DND-41 (cell line): ENCODE results near the gene TSPYL2.
A peak's percentile ranks its signal among the peaks of the same experiment; 100 is the strongest.

Experiments
- ATAC-seq: fragments of 200-7000 bp; cut with Tn5 transposase; 3 replicates; pipeline ENCODE4 v1.9.1; 2021; ENCODE audit warnings: low read depth; ENCODE audit not compliant: insufficient read depth
- DNase-seq: peaks from one replicate; pipeline ENCODE4 v3.0.0-alpha.2; 2020
- H2AFZ ChIP-seq: 2 replicates; pipeline ENCODE4 v1.6.0; 2012; ENCODE audit warnings: low read depth, low read length
- H3K27ac ChIP-seq: 2 replicates; pipeline ENCODE4 v1.5.1; 2012; ENCODE audit warnings: low read length, inconsistent platforms
- H3K27me3 ChIP-seq: fragments of 200-600 bp; sonication (generic); 2 replicates; pipeline ENCODE4 v1.6.0; 2012; ENCODE audit warnings: low read length, mild to moderate bottlenecking, inconsistent platforms; ENCODE audit not compliant: insufficient read depth, poor library complexity
- H3K36me3 ChIP-seq: 2 replicates; pipeline ENCODE4 v1.5.1; 2012; ENCODE audit warnings: low read length, inconsistent platforms; ENCODE audit not compliant: insufficient read depth
- H3K4me1 ChIP-seq: 2 replicates; pipeline ENCODE4 v1.5.1; 2012; ENCODE audit warnings: mild to moderate bottlenecking, low read length; ENCODE audit not compliant: insufficient read depth
- H3K4me2 ChIP-seq: 2 replicates; pipeline ENCODE4 v1.6.0; 2012; ENCODE audit warnings: mild to moderate bottlenecking, moderate library complexity, low read length, inconsistent platforms; ENCODE audit not compliant: insufficient read depth
- H3K4me3 ChIP-seq, 2 experiments: fragments of 200-600 bp in 1 of 2; shearing (Covaris generic) in 1 of 2; 2 replicates each; pipeline ENCODE4 v1.5.1; 2012 to 2016; ENCODE audit warnings: inconsistent platforms in 2 of 2, low read length in 2 of 2, mild to moderate bottlenecking in 2 of 2, low read depth in 1 of 2, moderate library complexity in 1 of 2
- H3K79me2 ChIP-seq: 2 replicates; pipeline ENCODE4 v1.6.0; 2012; ENCODE audit warnings: low read length, inconsistent platforms; ENCODE audit not compliant: insufficient read depth
- H3K9ac ChIP-seq: 2 replicates; pipeline ENCODE4 v1.6.0; 2012; ENCODE audit warnings: low read depth, mild to moderate bottlenecking, inconsistent platforms, low read length, moderate library complexity
- H3K9me3 ChIP-seq: 2 replicates; pipeline ENCODE4 v1.5.1; 2012; ENCODE audit warnings: low read length, moderate library complexity, mild to moderate bottlenecking, inconsistent platforms; ENCODE audit not compliant: insufficient read depth, severe bottlenecking
- H4K20me1 ChIP-seq: 2 replicates; pipeline ENCODE4 v1.6.0; 2012; ENCODE audit warnings: low read length; ENCODE audit not compliant: insufficient read depth
- EZH2 ChIP-seq: IDR thresholded peaks from 3 replicates; pipeline ENCODE4 v1.6.1; 2012; ENCODE audit warnings: borderline replicate concordance, low read depth, mild to moderate bottlenecking, moderate library complexity, low read length, inconsistent platforms; ENCODE audit not compliant: severe bottlenecking
- TF ChIP-seq, protein P1 (sequence below): IDR thresholded peaks from 2 replicates; pipeline ENCODE4 v1.5.1; 2012; ENCODE audit warnings: borderline replicate concordance, low read length, moderate library complexity, mild to moderate bottlenecking; ENCODE audit not compliant: poor library complexity, severe bottlenecking; ENCODE audit errors: extremely low read depth

Gene TSPYL2

DNA sequence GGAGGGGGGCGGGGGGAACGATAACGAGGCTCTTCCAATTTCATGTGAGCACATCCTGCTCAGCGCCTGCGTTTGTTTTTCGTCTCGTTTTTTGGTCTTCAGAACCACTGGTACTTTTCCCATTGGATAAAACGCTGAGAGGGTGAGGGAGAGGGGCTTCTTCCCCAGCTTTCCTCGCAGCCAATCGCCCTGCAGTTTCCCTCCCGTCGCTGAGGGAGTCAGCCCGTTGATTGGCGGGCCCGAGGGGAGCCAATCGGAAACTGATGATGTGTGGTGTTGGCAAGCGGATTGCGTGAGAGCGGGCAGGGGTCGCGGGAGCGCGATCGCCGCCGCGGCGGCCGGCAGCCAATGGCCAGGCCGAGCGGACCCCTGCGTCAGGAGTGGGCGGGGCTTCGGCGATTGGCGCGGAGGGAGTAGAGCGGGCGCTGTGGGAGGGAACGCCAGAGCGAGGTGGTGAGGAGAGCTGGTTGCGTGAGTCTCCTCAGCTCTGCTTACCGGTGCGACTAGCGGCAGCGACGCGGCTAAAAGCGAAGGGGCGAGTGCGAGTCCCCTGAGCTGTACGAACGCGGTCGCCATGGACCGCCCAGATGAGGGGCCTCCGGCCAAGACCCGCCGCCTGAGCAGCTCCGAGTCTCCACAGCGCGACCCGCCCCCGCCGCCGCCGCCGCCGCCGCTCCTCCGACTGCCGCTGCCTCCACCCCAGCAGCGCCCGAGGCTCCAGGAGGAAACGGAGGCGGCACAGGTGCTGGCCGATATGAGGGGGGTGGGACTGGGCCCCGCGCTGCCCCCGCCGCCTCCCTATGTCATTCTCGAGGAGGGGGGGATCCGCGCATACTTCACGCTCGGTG lies at the start of gene TSPYL2:
TSPYL2 (plus strand) TSS at position 443 of the 848 bp plus-strand sequence; CDS start at position 575, 132 bp downstream.
- ATAC-seq = peak; percentile 91
- peak; percentile 94 for DNase-seq
- H2AFZ ChIP-seq = peak within 1 kb of the TSS; percentile 68
- TF ChIP-seq EZH2 = no peak
- TF ChIP-seq, protein P1, sequence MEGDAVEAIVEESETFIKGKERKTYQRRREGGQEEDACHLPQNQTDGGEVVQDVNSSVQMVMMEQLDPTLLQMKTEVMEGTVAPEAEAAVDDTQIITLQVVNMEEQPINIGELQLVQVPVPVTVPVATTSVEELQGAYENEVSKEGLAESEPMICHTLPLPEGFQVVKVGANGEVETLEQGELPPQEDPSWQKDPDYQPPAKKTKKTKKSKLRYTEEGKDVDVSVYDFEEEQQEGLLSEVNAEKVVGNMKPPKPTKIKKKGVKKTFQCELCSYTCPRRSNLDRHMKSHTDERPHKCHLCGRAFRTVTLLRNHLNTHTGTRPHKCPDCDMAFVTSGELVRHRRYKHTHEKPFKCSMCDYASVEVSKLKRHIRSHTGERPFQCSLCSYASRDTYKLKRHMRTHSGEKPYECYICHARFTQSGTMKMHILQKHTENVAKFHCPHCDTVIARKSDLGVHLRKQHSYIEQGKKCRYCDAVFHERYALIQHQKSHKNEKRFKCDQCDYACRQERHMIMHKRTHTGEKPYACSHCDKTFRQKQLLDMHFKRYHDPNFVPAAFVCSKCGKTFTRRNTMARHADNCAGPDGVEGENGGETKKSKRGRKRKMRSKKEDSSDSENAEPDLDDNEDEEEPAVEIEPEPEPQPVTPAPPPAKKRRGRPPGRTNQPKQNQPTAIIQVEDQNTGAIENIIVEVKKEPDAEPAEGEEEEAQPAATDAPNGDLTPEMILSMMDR = no peak
- peak within 1 kb of the TSS; percentile 49 to 75; a peak in 3 of 4 replicates for H3K4me3 ChIP-seq
- no peaks in the 10 kb centered on the region for H3K27me3 ChIP-seq
- peak within 1 kb of the TSS; percentile 94 for H3K4me2 ChIP-seq
- H3K9ac ChIP-seq = peak within 1 kb of the TSS; percentile 78
- H3K4me1 ChIP-seq = peaks cover 19% of the 10 kb centered on the region
- peak within 1 kb of the TSS; percentile 78 for H3K27ac ChIP-seq
- H3K36me3 ChIP-seq = peaks cover 31% of the 10 kb centered on the region
- H3K79me2 ChIP-seq = peaks cover 20% of the 10 kb centered on the region
- H4K20me1 ChIP-seq = peaks cover 8% of the 10 kb centered on the region
- no peaks in the 10 kb centered on the region for H3K9me3 ChIP-seq

- Histone ChIP-seq H3K9me3 (no peaks in the 10 kb centered on the region), H3K4me3 (no peak overlapping the region), H3K79me2 (no peaks in the 10 kb centered on the region), H3K27ac (no peak overlapping the region), H4K20me1 (no peaks in the 10 kb centered on the region), H3K27me3 (no peaks in the 10 kb centered on the region), H3K36me3 (no peaks in the 10 kb centered on the region), H3K4me1 (no peaks in the 10 kb centered on the region), H3K4me2 (no peak overlapping the region), H2AFZ (no peak overlapping the region), H3K9ac (no peak overlapping the region)
- DNase-seq (no peak), ATAC-seq (no peak)
- TF ChIP-seq EZH2 = no peak
- TF ChIP-seq, protein P1 = no peak
These were observed 46.0 kb upstream of the TSPYL2 start for GRCh38 chrX:53036149-53036548.

- Histone ChIP-seq H3K9ac (no peak overlapping the region), H3K9me3 (no peaks in the 10 kb centered on the region), H3K27me3 (no peaks in the 10 kb centered on the region), H3K4me2 (no peak overlapping the region), H3K27ac (no peak overlapping the region), H2AFZ (no peak overlapping the region), H4K20me1 (no peaks in the 10 kb centered on the region), H3K36me3 (no peaks in the 10 kb centered on the region), H3K4me1 (no peaks in the 10 kb centered on the region), H3K79me2 (no peaks in the 10 kb centered on the region), H3K4me3 (no peak overlapping the region)
- no peak for TF ChIP-seq EZH2
- TF ChIP-seq, protein P1 = no peak
- ATAC-seq (no peak), DNase-seq (no peak)
These were observed 42.9 kb upstream of the TSPYL2 start for GRCh38 chrX:53039236-53039635.
